OCI-LY7 (cell line): Measurements from ENCODE around the gene CD9.

Source experiments
- EZH2phosphoT487 ChIP-seq: fragments of 200-600 bp; sonication (generic); IDR thresholded peaks from 2 replicates; pipeline ENCODE4 v1.6.1; 2018; ENCODE audit warnings: low read depth, borderline replicate concordance, mild to moderate bottlenecking, mixed run types, antibody characterized with exemption, low read length, moderate library complexity, mixed read lengths
- TF ChIP-seq, protein P1 (sequence below): fragments of 200-600 bp; sonication (generic); conservative IDR thresholded peaks from 2 replicates; pipeline ENCODE4 v1.5.1; 2014; ENCODE audit warnings: mild to moderate bottlenecking, antibody characterized with exemption, low read length, moderate library complexity, mixed read lengths

DNA sequence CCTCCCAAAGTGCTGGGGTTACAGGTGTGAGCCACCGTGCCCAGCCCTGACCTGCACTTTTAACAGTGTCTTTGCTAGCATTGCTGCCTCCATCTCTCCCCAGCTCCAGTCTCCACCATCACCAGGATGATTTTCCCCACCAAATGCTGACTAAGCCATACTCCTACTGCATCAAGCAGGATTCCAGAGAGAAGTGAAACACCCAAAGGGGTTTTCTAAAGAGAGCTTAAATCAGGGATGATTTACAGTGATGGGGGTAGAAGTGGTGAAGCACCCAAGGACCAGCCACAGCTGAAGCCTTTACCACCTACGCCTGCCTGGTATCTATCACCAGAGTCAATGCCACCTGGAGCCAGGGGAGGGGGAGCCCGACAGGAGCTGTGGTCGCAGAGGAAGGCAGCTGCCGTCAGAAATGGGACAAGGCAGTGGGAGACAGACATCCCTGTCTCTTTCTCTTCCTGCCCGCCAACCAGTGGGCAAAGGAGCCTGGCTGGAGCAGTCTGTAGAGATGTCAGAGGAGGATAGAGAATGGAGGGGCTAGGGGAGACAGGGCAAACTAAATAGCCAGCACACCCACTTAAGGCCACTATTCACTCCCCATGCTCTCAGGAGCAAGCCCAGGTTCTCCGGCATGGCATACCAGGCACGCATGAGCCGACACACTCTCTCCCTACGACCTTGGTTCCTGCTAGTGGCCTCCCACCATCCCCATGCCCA, 22.4 kb upstream of the CD9 start:
- TF ChIP-seq, protein P1, sequence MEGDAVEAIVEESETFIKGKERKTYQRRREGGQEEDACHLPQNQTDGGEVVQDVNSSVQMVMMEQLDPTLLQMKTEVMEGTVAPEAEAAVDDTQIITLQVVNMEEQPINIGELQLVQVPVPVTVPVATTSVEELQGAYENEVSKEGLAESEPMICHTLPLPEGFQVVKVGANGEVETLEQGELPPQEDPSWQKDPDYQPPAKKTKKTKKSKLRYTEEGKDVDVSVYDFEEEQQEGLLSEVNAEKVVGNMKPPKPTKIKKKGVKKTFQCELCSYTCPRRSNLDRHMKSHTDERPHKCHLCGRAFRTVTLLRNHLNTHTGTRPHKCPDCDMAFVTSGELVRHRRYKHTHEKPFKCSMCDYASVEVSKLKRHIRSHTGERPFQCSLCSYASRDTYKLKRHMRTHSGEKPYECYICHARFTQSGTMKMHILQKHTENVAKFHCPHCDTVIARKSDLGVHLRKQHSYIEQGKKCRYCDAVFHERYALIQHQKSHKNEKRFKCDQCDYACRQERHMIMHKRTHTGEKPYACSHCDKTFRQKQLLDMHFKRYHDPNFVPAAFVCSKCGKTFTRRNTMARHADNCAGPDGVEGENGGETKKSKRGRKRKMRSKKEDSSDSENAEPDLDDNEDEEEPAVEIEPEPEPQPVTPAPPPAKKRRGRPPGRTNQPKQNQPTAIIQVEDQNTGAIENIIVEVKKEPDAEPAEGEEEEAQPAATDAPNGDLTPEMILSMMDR, result no peak
- TF ChIP-seq EZH2phosphoT487, result no peak
